IMR-90 (cell line): Measurements from ENCODE around the gene FGF19.

Experiments used
- CEBPB ChIP-seq: IDR thresholded peaks from 2 replicates; pipeline ENCODE4 v1.6.1; 2012; ENCODE audit warnings: low read depth, low read length, improper control_type of control experiment
- CTCF ChIP-seq: conservative IDR thresholded peaks from 2 replicates; pipeline ENCODE4 v1.5.1; 2012; ENCODE audit warnings: mild to moderate bottlenecking, low read depth, low read length, improper control_type of control experiment
- ELK1 ChIP-seq: fragments of 150-350 bp; IDR thresholded peaks from 2 replicates; pipeline ENCODE4 v1.6.1; 2016; ENCODE audit warnings: low read depth, mild to moderate bottlenecking, low read length, moderate library complexity, borderline replicate concordance
- MAFK ChIP-seq: IDR thresholded peaks from 2 replicates; pipeline ENCODE4 v1.6.1; 2012; ENCODE audit warnings: low read depth, low read length, improper control_type of control experiment
- MAZ ChIP-seq: IDR thresholded peaks from 2 replicates; pipeline ENCODE4 v1.6.1; 2012; ENCODE audit warnings: low read depth, mild to moderate bottlenecking, low read length, improper control_type of control experiment, moderate library complexity, borderline replicate concordance
- NFE2L2 ChIP-seq: fragments of 150-350 bp; IDR thresholded peaks from 2 replicates; pipeline ENCODE4 v1.6.1; 2016; ENCODE audit warnings: low read depth, mild to moderate bottlenecking, low read length
- POLR2A ChIP-seq: IDR thresholded peaks from 2 replicates; pipeline ENCODE4 v1.6.1; 2012; ENCODE audit warnings: mild to moderate bottlenecking, low read depth, low read length
- RAD21 ChIP-seq: IDR thresholded peaks from 2 replicates; pipeline ENCODE4 v1.6.1; 2012; ENCODE audit warnings: low read length, improper control_type of control experiment
- RCOR1 ChIP-seq: IDR thresholded peaks from 2 replicates; pipeline ENCODE4 v1.6.1; 2012; ENCODE audit warnings: mild to moderate bottlenecking, low read length, improper control_type of control experiment; ENCODE audit not compliant: insufficient replicate concordance
- RFX5 ChIP-seq: IDR thresholded peaks from 2 replicates; pipeline ENCODE4 v1.8.0; 2012; ENCODE audit warnings: low read depth, mild to moderate bottlenecking, low read length, moderate library complexity
- SMC3 ChIP-seq: fragments of 150-350 bp; IDR thresholded peaks from 2 replicates; pipeline ENCODE4 v1.6.1; 2016; ENCODE audit warnings: low read depth, mild to moderate bottlenecking, antibody characterized with exemption, low read length, moderate library complexity

GRCh38 chr11:69694781-69695180 is 9.0 kb downstream of the FGF19 start:
- TF ChIP-seq CTCF: no peak
- TF ChIP-seq NFE2L2: no peak
- TF ChIP-seq RAD21: no peak
- no peak for TF ChIP-seq POLR2A
- TF ChIP-seq CEBPB: no peak
- TF ChIP-seq RFX5: no peak
- no peak for TF ChIP-seq MAZ
- no peak for TF ChIP-seq ELK1
- no peak for TF ChIP-seq SMC3
- TF ChIP-seq MAFK: no peak
- no peak for TF ChIP-seq RCOR1
